Spinal cord (tissue), 10 donors: ENCODE data around the gene UGT1A8. TPM values are rescaled to one million over a fixed set of nuclear protein-coding genes. Genes with fewer than 3 reads are reported as not detected.

Experiments used
- DNase-seq, 6 donors: peaks; one replicate each; pipeline versions ENCODE4 v3.0.0 to v3.0.0-alpha.2; 2013 to 2015; ENCODE audit warnings: low spot score in 6 of 6, low read depth in 4 of 6
- H3K27ac ChIP-seq: one replicate; pipeline ENCODE4 v1.5.1; 2013; ENCODE audit warnings: low read depth, low read length, control low read depth
- H3K27me3 ChIP-seq: one replicate; pipeline ENCODE4 v1.6.1; 2013; ENCODE audit warnings: low read length; ENCODE audit not compliant: control insufficient read depth, insufficient read depth
- H3K36me3 ChIP-seq: one replicate; pipeline ENCODE4 v1.6.1; 2013; ENCODE audit warnings: low read length; ENCODE audit not compliant: control insufficient read depth, insufficient read depth
- H3K4me1 ChIP-seq: one replicate; pipeline ENCODE4 v1.6.1; 2013; ENCODE audit warnings: low read length; ENCODE audit not compliant: control insufficient read depth, insufficient read depth
- H3K4me3 ChIP-seq: one replicate; pipeline ENCODE4 v1.5.1; 2013; ENCODE audit warnings: low read depth, low read length, control low read depth
- H3K9me3 ChIP-seq: one replicate; pipeline ENCODE4 v1.6.1; 2013; ENCODE audit warnings: low read length; ENCODE audit not compliant: control insufficient read depth, insufficient read depth
- WGBS: methylation state at CpG from one replicate; pipeline ENCODE4 v1.1.5; 2013; ENCODE audit warnings: missing lambda C conversion rate; ENCODE audit not compliant: insufficient coverage; 5-methylcytosine and 5-hydroxymethylcytosine counted together
- polyA plus RNA-seq, 2 donors: library from polyadenylated mRNA; unstranded; fragments of 120-200 nt; gene quantifications; one replicate each; pipeline ENCODE4 v1.2.1, GENCODE V29; 2013; ENCODE audit not compliant: insufficient read length in 2 of 2
- total RNA-seq, 2 donors: library from RNA; depleted of rRNA in 1 of 2; stranded (reverse); fragments of 120-200 nt in 1 of 2; fragments of >200 nt in 1 of 2; gene quantifications; one replicate each; pipeline versions ENCODE4 v1.2.3 to v1.2.4, GENCODE V29; 2013 to 2014
- donor health status: healthy.

Gene UGT1A8
- total and polyA plus RNA-seq, 4 donors: not detected

DNA sequence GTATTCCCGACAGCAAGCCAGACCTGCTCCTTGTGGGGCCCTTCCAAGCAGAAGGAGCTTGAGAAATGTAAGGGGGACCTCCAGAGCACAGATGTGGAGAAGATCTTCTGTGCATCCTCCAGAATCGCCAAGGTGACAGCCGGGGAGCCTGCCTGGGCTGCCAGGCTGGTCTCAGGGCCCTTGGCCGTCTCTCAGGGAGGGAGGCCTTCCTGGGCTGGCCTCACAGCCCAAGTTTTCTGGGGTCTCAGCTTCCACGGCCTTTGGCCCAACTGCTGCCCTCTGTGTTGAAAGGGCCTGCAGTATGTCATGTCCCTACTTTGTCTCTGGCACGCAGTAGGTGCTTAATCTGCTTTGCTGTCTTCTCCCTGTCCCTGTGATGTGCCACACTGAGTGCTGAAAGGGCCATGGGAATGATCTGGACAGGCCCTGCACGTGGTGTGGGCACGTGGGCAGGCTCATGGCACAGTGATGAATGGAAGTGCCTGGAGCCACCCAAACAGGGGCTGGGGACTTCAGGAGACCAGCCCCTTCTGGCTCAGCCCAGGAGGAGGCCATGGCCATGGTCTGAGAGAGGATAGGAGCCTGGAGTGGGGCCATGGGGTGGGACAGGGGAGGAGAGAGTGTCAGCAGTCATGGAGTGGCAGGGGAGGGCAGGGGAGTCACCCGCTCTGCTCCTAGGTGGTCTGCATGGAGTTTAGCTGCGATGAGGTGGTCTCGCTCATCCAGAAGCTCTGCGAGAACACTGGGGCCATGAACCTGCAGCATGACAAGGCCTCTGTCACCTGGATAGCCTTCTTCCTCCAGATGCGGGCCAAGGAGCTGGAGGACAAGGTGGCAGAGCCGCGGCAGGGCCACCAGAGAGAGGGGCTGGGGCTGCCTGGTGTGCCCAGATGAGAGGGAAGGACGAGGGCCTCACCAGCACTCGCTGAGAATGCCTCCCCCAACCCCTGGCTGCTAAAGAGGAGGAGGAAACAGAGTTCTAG lies 201.5 kb downstream of the UGT1A8 start:
- no peak overlapping the region for H3K27ac ChIP-seq
- no peaks in the 10 kb centered on the region for H3K9me3 ChIP-seq
- no peaks in the 10 kb centered on the region for H3K36me3 ChIP-seq
- 81% methylated on average over 12 of the region's 17 CpGs for WGBS
- no peak overlapping the region for H3K4me3 ChIP-seq
- no peaks in the 10 kb centered on the region for H3K27me3 ChIP-seq
- H3K4me1 ChIP-seq: peaks cover 5% of the 10 kb centered on the region
- no peak for DNase-seq

DNA sequence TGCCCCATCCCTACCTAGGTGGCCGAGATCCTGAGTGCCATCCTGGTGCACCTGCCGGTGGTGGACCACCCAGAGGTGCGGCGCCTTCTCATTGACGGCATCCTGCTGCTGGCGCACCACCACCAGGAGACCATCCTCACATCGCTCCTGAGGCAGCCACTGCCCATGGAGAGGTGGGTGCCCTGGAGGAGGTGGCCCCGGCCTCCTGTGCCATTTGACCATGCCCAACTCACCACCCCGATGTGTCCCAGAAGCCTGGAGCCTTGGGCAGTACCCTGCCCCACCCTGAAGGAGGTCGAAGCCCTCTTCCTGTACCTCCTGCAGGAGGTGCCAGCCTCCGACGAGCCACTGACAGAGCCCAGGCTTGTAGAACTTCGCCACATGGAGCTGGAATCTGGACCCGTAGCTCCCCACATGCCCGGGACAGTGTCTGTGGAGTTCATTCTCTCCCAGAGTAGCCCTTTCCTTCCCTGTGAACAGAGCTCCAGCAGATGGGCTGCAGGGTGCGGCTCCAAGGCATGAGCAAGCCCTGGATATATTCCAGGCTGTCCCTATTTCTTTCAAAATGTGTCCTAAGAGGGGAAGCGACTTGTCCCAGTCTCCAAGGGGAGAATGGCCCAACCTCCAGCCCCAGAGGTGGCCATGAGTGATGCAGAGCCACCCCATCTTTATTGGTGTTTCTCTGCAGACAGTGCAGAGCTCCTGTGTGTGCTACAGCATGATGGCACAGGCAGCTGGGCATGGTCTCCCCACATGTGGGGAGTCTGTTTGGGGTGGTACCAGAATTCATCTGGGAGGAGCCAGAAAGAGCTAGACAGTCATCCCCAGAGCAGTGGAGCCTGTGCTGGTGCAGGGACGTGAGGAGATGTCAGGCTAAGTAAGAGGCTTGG lies 202.7 kb downstream of the UGT1A8 start:
- Histone ChIP-seq H3K4me3 (no peak overlapping the region), H3K9me3 (no peaks in the 10 kb centered on the region), H3K27ac (no peak overlapping the region), H3K36me3 (no peaks in the 10 kb centered on the region), H3K4me1 (peaks cover 5% of the 10 kb centered on the region), H3K27me3 (no peaks in the 10 kb centered on the region)
- 90% methylated on average over 16 of the region's 18 CpGs for WGBS
- DNase-seq: no peak

DNA sequence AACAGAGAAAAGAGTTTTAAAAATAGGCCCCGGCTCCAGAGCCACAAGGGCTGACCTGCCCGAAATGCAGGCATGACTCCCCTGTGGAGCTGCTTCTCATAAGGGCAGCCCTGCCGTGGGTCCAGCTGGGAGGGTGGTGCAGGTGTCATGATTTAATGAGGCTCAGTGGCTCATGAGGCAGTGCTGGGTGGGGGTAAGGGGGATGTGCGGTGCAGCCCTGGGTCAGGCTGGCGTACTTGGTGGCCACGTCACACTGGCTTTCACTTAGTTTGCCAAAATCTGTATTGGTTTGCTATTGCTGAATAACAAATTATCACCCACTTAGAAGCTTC lies 203.3 kb downstream of the UGT1A8 start:
- no peaks in the 10 kb centered on the region for H3K27me3 ChIP-seq

DNA sequence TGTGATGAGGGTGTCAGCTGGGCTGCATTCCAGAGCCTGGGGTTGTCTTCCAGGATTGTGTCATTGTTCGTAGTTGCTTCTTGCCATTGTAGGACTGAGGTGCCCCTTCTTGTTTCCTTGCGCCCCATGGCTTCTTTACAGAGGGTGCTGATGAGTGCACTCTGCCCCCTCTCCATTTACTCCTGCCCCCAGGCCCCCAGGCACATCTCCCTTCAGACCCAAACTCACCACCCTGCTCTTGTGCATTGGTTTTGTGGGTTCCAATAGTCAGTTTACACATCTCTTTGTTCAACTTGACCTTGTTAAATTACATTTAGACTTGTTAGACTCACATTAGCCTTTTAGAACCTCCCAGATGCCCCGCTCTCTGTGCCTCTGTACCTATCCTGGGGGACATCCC lies 203.8 kb downstream of the UGT1A8 start:
- Histone ChIP-seq H3K36me3 (no peaks in the 10 kb centered on the region), H3K27ac (no peak overlapping the region), H3K9me3 (no peaks in the 10 kb centered on the region), H3K27me3 (no peaks in the 10 kb centered on the region), H3K4me3 (no peak overlapping the region), H3K4me1 (peaks cover 5% of the 10 kb centered on the region)
- WGBS: 100% methylated on average over 1 of the region's 3 CpGs
- DNase-seq: no peak

More for the DNA sequence above, 203.3 kb downstream of the UGT1A8 start:
- Histone ChIP-seq H3K9me3 (no peaks in the 10 kb centered on the region), H3K36me3 (no peaks in the 10 kb centered on the region), H3K4me1 (peaks cover 5% of the 10 kb centered on the region), H3K4me3 (no peak overlapping the region), H3K27ac (no peak overlapping the region)
- 61% methylated on average over 3 of the region's 6 CpGs for WGBS
- no peak for DNase-seq

DNA sequence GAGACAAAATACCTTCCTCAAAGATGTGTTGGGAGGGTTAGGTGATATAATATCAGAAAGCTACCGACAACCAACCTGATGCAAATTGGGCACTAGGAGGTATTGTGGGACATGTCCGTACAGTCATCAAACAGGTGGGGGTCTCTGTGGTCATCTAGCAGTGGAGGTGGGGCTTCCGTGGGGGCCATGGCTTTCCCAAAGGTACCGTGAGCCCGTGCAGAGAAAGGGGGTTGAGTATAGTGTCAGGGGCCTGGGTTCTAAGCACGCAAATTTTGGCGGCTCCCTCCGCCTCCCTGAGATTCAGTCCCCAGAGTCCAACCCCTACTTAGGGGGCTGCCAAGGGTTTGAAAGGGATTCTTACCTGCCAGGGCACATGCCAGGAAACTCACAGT lies 204.3 kb downstream of the UGT1A8 start:
- Histone ChIP-seq H3K36me3 (no peaks in the 10 kb centered on the region), H3K4me3 (no peak overlapping the region), H3K9me3 (peaks cover 3% of the 10 kb centered on the region), H3K27me3 (no peaks in the 10 kb centered on the region), H3K27ac (no peak overlapping the region), H3K4me1 (peaks cover 1% of the 10 kb centered on the region)
- no peak for DNase-seq
- 92% methylated on average over 8 of the region's 8 CpGs for WGBS

DNA sequence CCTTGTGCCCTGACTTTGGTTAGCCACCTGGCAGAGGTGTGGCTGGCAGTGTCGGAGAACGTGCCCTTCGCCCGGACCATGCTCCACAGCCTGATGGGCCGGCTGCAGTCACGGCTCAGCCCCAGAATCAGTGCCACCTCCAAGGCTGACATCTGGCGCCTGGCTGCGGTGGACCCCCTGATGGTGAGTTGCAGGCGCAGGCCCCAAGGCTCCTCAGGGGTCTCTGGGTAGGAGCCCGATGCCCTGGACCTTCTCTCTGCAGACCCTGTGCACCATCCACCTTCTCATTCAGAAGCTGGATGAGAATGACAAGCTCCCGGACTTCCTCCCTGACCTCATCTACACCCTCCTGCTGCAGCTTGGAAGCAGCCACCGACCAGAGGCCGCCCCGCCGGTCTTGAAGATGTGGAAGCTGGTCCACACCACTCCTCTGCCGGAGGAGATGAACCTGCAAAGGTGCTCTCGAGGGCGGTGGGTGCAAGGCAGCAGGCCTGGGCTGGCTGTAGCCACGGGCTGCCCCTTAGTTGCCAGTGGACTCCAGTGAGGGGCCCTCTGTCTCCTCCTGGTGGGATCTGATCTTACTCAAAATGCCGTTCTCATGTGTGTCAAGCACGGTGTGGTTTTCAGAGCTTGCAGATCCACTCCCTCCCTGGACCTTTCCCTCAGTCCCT lies 204.8 kb downstream of the UGT1A8 start:
- WGBS: 94% methylated on average over 21 of the region's 21 CpGs
- Histone ChIP-seq H3K27ac (no peak overlapping the region), H3K27me3 (no peaks in the 10 kb centered on the region), H3K4me3 (no peak overlapping the region), H3K36me3 (no peaks in the 10 kb centered on the region), H3K4me1 (no peaks in the 10 kb centered on the region), H3K9me3 (peaks cover 3% of the 10 kb centered on the region)
- no peak for DNase-seq

Other genes with a start within 250 kb of the UGT1A8 start
- gene USP40, start 50.9 kb upstream of the UGT1A8 start, total RNA-seq: 10 to 100 TPM; 29.6 to 40.2 TPM
- gene USP40, start 50.9 kb upstream of the UGT1A8 start, polyA plus RNA-seq: 10 to 100 TPM; 29.4 to 34.7 TPM
- not detected for gene UGT1A10, start 18.8 kb downstream of the UGT1A8 start, total RNA-seq
- gene UGT1A10, start 18.8 kb downstream of the UGT1A8 start, polyA plus RNA-seq: not detected
- gene UGT1A9, start 54.3 kb downstream of the UGT1A8 start, total RNA-seq: not detected
- under 1 TPM in 1 of 2 donors, not detected in 1; 0.16 TPM for gene UGT1A9, start 54.3 kb downstream of the UGT1A8 start, polyA plus RNA-seq
- not detected for gene UGT1A7, start 64.3 kb downstream of the UGT1A8 start, total RNA-seq
- not detected for gene UGT1A7, start 64.3 kb downstream of the UGT1A8 start, polyA plus RNA-seq
- under 1 TPM in 1 of 2 donors, not detected in 1; 0.20 TPM for gene UGT1A6, start 75.3 kb downstream of the UGT1A8 start, total RNA-seq
- not detected for gene UGT1A6, start 75.3 kb downstream of the UGT1A8 start, polyA plus RNA-seq
- not detected for gene UGT1A5, start 95.3 kb downstream of the UGT1A8 start, total RNA-seq
- gene UGT1A5, start 95.3 kb downstream of the UGT1A8 start, polyA plus RNA-seq: not detected
- gene UGT1A4, start 101.1 kb downstream of the UGT1A8 start, total RNA-seq: not detected
- gene UGT1A4, start 101.1 kb downstream of the UGT1A8 start, polyA plus RNA-seq: not detected
- gene UGT1A3, start 111.4 kb downstream of the UGT1A8 start, total RNA-seq: not detected
- gene UGT1A3, start 111.4 kb downstream of the UGT1A8 start, polyA plus RNA-seq: not detected
- not detected for gene UGT1A1, start 142.6 kb downstream of the UGT1A8 start, total RNA-seq
- gene UGT1A1, start 142.6 kb downstream of the UGT1A8 start, polyA plus RNA-seq: under 1 TPM in 1 of 2 donors, not detected in 1; 0.05 TPM
- under 1 TPM in 1 of 2 donors, not detected in 1; under 0.01 TPM for gene MROH2A, start 160.7 kb downstream of the UGT1A8 start, total RNA-seq
- under 1 TPM in 1 of 2 donors, not detected in 1; 0.12 TPM for gene MROH2A, start 160.7 kb downstream of the UGT1A8 start, polyA plus RNA-seq
- 1 to 10 TPM; 4.9 to 8.3 TPM for gene HJURP, start 236.9 kb downstream of the UGT1A8 start, total RNA-seq
- gene HJURP, start 236.9 kb downstream of the UGT1A8 start, polyA plus RNA-seq: 10 to 100 TPM; 11.0 to 11.4 TPM